ENCODE measurements around the gene COL12A1.

Gene COL12A1

GRCh38 chr6:75145211-75145610 lies 60.6 kb downstream of the COL12A1 start:
- Histone ChIP-seq H3K27me3 (replicated peaks; ENCODE audit: control insufficient read depth, insufficient read depth, low read length) (no peaks in the 10 kb centered on the region), H3K36me3 (ENCODE audit: control insufficient read depth, insufficient read depth, low read length) (no peaks in the 10 kb centered on the region), H3K4me3 (replicated peaks; ENCODE audit: low read depth, low read length) (no peak overlapping the region)
- DNase-seq (ENCODE audit: extremely low read depth, insufficient read length): no peak
- no peak for TF ChIP-seq CTCF (IDR thresholded peaks at IDR 0.05; ENCODE audit: insufficient read depth, low read length, poor library complexity, severe bottlenecking)

GRCh38 chr6:75144386-75144785 lies 61.5 kb downstream of the COL12A1 start:
- Histone ChIP-seq H3K36me3 (ENCODE audit: control insufficient read depth, insufficient read depth, low read length) (no peaks in the 10 kb centered on the region), H3K27me3 (replicated peaks; ENCODE audit: control insufficient read depth, insufficient read depth, low read length) (no peaks in the 10 kb centered on the region), H3K4me3 (replicated peaks; ENCODE audit: low read depth, low read length) (no peak overlapping the region)
- TF ChIP-seq CTCF (IDR thresholded peaks at IDR 0.05; ENCODE audit: insufficient read depth, low read length, poor library complexity, severe bottlenecking): no peak
- no peak for DNase-seq (ENCODE audit: extremely low read depth, insufficient read length)

GRCh38 chr6:75143191-75143590 lies 62.7 kb downstream of the COL12A1 start:
- TF ChIP-seq CTCF (IDR thresholded peaks at IDR 0.05; ENCODE audit: insufficient read depth, low read length, poor library complexity, severe bottlenecking): no peak
- no peak overlapping the region for H3K4me3 ChIP-seq (replicated peaks; ENCODE audit: low read depth, low read length)
- no peaks in the 10 kb centered on the region for H3K27me3 ChIP-seq (replicated peaks; ENCODE audit: control insufficient read depth, insufficient read depth, low read length)
- H3K36me3 ChIP-seq (ENCODE audit: control insufficient read depth, insufficient read depth, low read length): no peaks in the 10 kb centered on the region
- no peak for DNase-seq (ENCODE audit: extremely low read depth, insufficient read length)

- Histone ChIP-seq H3K27me3 (replicated peaks; ENCODE audit: control insufficient read depth, insufficient read depth, low read length) (no peaks in the 10 kb centered on the region), H3K4me3 (replicated peaks; ENCODE audit: low read depth, low read length) (no peak overlapping the region), H3K36me3 (ENCODE audit: control insufficient read depth, insufficient read depth, low read length) (no peaks in the 10 kb centered on the region)
- DNase-seq (ENCODE audit: extremely low read depth, insufficient read length): no peak
- no peak for TF ChIP-seq CTCF (IDR thresholded peaks at IDR 0.05; ENCODE audit: insufficient read depth, low read length, poor library complexity, severe bottlenecking)
Measured at GRCh38 chr6:75142721-75143120, 63.1 kb downstream of the COL12A1 start.

- no peak for DNase-seq (ENCODE audit: extremely low read depth, insufficient read length)
- no peak for TF ChIP-seq CTCF (IDR thresholded peaks at IDR 0.05; ENCODE audit: insufficient read depth, low read length, poor library complexity, severe bottlenecking)
- no peaks in the 10 kb centered on the region for H3K36me3 ChIP-seq (ENCODE audit: control insufficient read depth, insufficient read depth, low read length)
- no peaks in the 10 kb centered on the region for H3K27me3 ChIP-seq (replicated peaks; ENCODE audit: control insufficient read depth, insufficient read depth, low read length)
- H3K4me3 ChIP-seq (replicated peaks; ENCODE audit: low read depth, low read length): no peak overlapping the region
Measured at GRCh38 chr6:75135876-75136275, 70.0 kb downstream of the COL12A1 start.

GRCh38 chr6:75135450-75135849 lies 70.4 kb downstream of the COL12A1 start:
- H3K4me3 ChIP-seq (replicated peaks; ENCODE audit: low read depth, low read length): no peak overlapping the region
- no peak for TF ChIP-seq CTCF (IDR thresholded peaks at IDR 0.05; ENCODE audit: insufficient read depth, low read length, poor library complexity, severe bottlenecking)
- no peaks in the 10 kb centered on the region for H3K27me3 ChIP-seq (replicated peaks; ENCODE audit: control insufficient read depth, insufficient read depth, low read length)
- DNase-seq (ENCODE audit: extremely low read depth, insufficient read length): no peak
- no peaks in the 10 kb centered on the region for H3K36me3 ChIP-seq (ENCODE audit: control insufficient read depth, insufficient read depth, low read length)
